ENCODE results near the gene CBARP. TPM values are rescaled to one million over a fixed set of nuclear protein-coding genes. Genes with fewer than 3 reads are reported as not detected.
A peak's percentile ranks its signal among the peaks of the same experiment; 100 is the strongest.

The CBARP gene
- total RNA-seq, 1 experiment from 2014 or later = 23.4 TPM

- Mint-ChIP-seq H3K36me3 (no peaks in the 10 kb centered on the region), H3K9me3 (no peaks in the 10 kb centered on the region), H3K27me3 (ENCODE audit: low read depth) (0 out of 2 replicates have a peak, but pooled peaks cover 3% of the 10 kb centered on the region), H3K4me1 (peaks cover 2% of the 10 kb centered on the region; the same call in 1 of the 2 replicates), H3K4me3 (no peak overlapping the region), H3K27ac (no peak overlapping the region)
- TF ChIP-seq E2F5 (CRISPR knock-in tag; IDR thresholded peaks at IDR 0.05) = no peak
- TF ChIP-seq KAT7 (CRISPR knock-in tag; IDR thresholded peaks at IDR 0.05; ENCODE audit: borderline replicate concordance) = no peak
- no peak for TF ChIP-seq PREB (CRISPR knock-in tag; IDR thresholded peaks at IDR 0.05; ENCODE audit: borderline replicate concordance)
- no peak for TF ChIP-seq NR1H2 (CRISPR knock-in tag; IDR thresholded peaks at IDR 0.05)
- TF ChIP-seq ETV6 (CRISPR knock-in tag; IDR thresholded peaks at IDR 0.05) = no peak
- TF ChIP-seq ZNF396 (CRISPR knock-in tag; IDR thresholded peaks at IDR 0.05; ENCODE audit: borderline replicate concordance) = no peak
- TF ChIP-seq ESRRA (CRISPR knock-in tag; IDR thresholded peaks at IDR 0.05; ENCODE audit: borderline replicate concordance) = no peak
- TF ChIP-seq JUN (CRISPR knock-in tag; IDR thresholded peaks at IDR 0.05) = no peak
- TF ChIP-seq SMAD4 (CRISPR knock-in tag; IDR thresholded peaks at IDR 0.05) = no peak
- no peak for TF ChIP-seq JAZF1 (CRISPR knock-in tag; IDR thresholded peaks at IDR 0.05)
- TF ChIP-seq TP53 (CRISPR knock-in tag; IDR thresholded peaks at IDR 0.05) = no peak
- ChIA-PET CTCF (interaction anchor here (0.7 to 1.8 kb wide), 4 partner anchors 19 to 731 kb away, joined by 3 to 8 read pairs (median 4); no protein-coding TSS in a partner anchor), POLR2A (no interaction called here)
- ATAC-seq = no peak
- no peak for DNase-seq (ENCODE audit: low spot score)
Observed at GRCh38 chr19:1199531-1199930, 38.3 kb downstream of the CBARP start.

- H3K9me3 Mint-ChIP-seq = no peaks in the 10 kb centered on the region
- POLR2A ChIA-PET = no interaction called here
- 0 out of 2 replicates have a peak overlapping the region, but pooled peaks have one; percentile 23 for H3K27ac Mint-ChIP-seq
- ATAC-seq (no peak), DNase-seq (ENCODE audit: low spot score) (no peak)
- H3K27me3 Mint-ChIP-seq (ENCODE audit: low read depth) = no peaks in the 10 kb centered on the region; the same call in 1 of the 2 replicates
- H3K4me1 Mint-ChIP-seq = peaks cover 4% of the 10 kb centered on the region; the same call in 1 of the 2 replicates
- no peak overlapping the region for H3K4me3 Mint-ChIP-seq
- TF ChIP-seq USF1 (CRISPR knock-in tag; IDR thresholded peaks at IDR 0.05) (no peak), ZNF532 (CRISPR knock-in tag; IDR thresholded peaks at IDR 0.05; ENCODE audit: borderline replicate concordance) (no peak), RORB (CRISPR knock-in tag; IDR thresholded peaks at IDR 0.05) (no peak), CDX4 (CRISPR knock-in tag; IDR thresholded peaks at IDR 0.05; ENCODE audit: borderline replicate concordance) (no peak), ZBTB21 (CRISPR knock-in tag; IDR thresholded peaks at IDR 0.05; ENCODE audit: borderline replicate concordance) (no peak), ATF3 (CRISPR knock-in tag; conservative IDR thresholded peaks at IDR 0.05) (no peak), ELF4 (CRISPR knock-in tag; IDR thresholded peaks at IDR 0.05; ENCODE audit: low read depth) (no peak), GTF2I (CRISPR knock-in tag; conservative IDR thresholded peaks at IDR 0.05) (no peak), NFYB (CRISPR knock-in tag; conservative IDR thresholded peaks at IDR 0.05; ENCODE audit: low read depth) (no peak), CREM (CRISPR knock-in tag; IDR thresholded peaks at IDR 0.05) (no peak), E2F4 (CRISPR knock-in tag; IDR thresholded peaks at IDR 0.05; ENCODE audit: borderline replicate concordance, low read depth) (no peak), ZNF138 (CRISPR knock-in tag; conservative IDR thresholded peaks at IDR 0.05) (no peak), OVOL2 (CRISPR knock-in tag; IDR thresholded peaks at IDR 0.05; ENCODE audit: borderline replicate concordance) (no peak), CREB1 (CRISPR knock-in tag; IDR thresholded peaks at IDR 0.05) (no peak), TEAD4 (CRISPR knock-in tag; IDR thresholded peaks at IDR 0.05) (no peak)
- H3K36me3 Mint-ChIP-seq = no peaks in the 10 kb centered on the region
- CTCF ChIA-PET = interaction anchor here (1.0 to 6.7 kb wide), 2 partner anchors 77 kb away, joined by 3 to 69 read pairs; no protein-coding TSS in a partner anchor
Observed at GRCh38 chr19:1189419-1189818, 48.4 kb downstream of the CBARP start.
